Astrocyte (in vitro differentiated cells and primary cell): ENCODE data around the gene KIAA1671. TPM values are rescaled to one million over a fixed set of nuclear protein-coding genes. Genes with fewer than 3 reads are reported as not detected.

Experiments used
- DNase-seq: peaks from one replicate; pipeline ENCODE4 v3.0.0-alpha.2; 2010; ENCODE audit warnings: low read depth
- FAIRE-seq: peaks from 2 replicates; lab custom pipeline; 2011; peaks lifted over from hg19 to GRCh38; lab: Jason Lieb, UNC
- H2AFZ ChIP-seq: 2 replicates; pipeline ENCODE4 v1.6.0; 2012; ENCODE audit warnings: low read depth, low read length, inconsistent platforms
- H3K27ac ChIP-seq: 2 replicates; pipeline ENCODE4 v1.5.1; 2011; ENCODE audit warnings: low read depth, low read length, inconsistent platforms
- H3K27me3 ChIP-seq: 2 replicates; pipeline ENCODE4 v1.6.0; 2011; ENCODE audit warnings: low read length, inconsistent platforms; ENCODE audit not compliant: insufficient read depth
- H3K36me3 ChIP-seq: 2 replicates; pipeline ENCODE4 v1.5.1; 2011; ENCODE audit warnings: low read length, inconsistent platforms; ENCODE audit not compliant: insufficient read depth
- H3K4me1 ChIP-seq: 2 replicates; pipeline ENCODE4 v1.5.1; 2011; ENCODE audit warnings: low read length, inconsistent platforms; ENCODE audit not compliant: insufficient read depth
- H3K4me2 ChIP-seq: 2 replicates; pipeline ENCODE4 v1.6.0; 2012; ENCODE audit warnings: low read length, inconsistent platforms
- H3K4me3 ChIP-seq: 2 replicates; pipeline ENCODE4 v1.5.1; 2011; ENCODE audit warnings: low read depth, mild to moderate bottlenecking, low read length, inconsistent platforms; ENCODE audit not compliant: insufficient read depth
- H3K79me2 ChIP-seq: 2 replicates; pipeline ENCODE4 v1.6.0; 2012; ENCODE audit warnings: mild to moderate bottlenecking, low read length, inconsistent platforms; ENCODE audit not compliant: insufficient read depth
- H3K9ac ChIP-seq: 2 replicates; pipeline ENCODE4 v1.6.0; 2012; ENCODE audit warnings: mild to moderate bottlenecking, low read length, inconsistent platforms
- H3K9me3 ChIP-seq: 2 replicates; pipeline ENCODE4 v1.5.1; 2012; ENCODE audit warnings: low read depth, mild to moderate bottlenecking, low read length, inconsistent platforms; ENCODE audit not compliant: insufficient read depth
- H4K20me1 ChIP-seq: 2 replicates; pipeline ENCODE4 v1.6.0; 2012; ENCODE audit warnings: low read length, inconsistent platforms; ENCODE audit not compliant: insufficient read depth
- H3K27ac Mint-ChIP-seq: one replicate; pipeline ENCODE4 v1.8.0; 2021; ENCODE audit warnings: mild to moderate bottlenecking, mixed read lengths; ENCODE audit not compliant: unreplicated experiment
- H3K27me3 Mint-ChIP-seq: one replicate; pipeline ENCODE4 v1.8.0; 2021; ENCODE audit warnings: low read depth, mixed read lengths; ENCODE audit not compliant: unreplicated experiment
- H3K36me3 Mint-ChIP-seq: one replicate; pipeline ENCODE4 v1.8.0; 2021; ENCODE audit warnings: low read depth, mixed read lengths; ENCODE audit not compliant: unreplicated experiment
- H3K4me1 Mint-ChIP-seq: one replicate; pipeline ENCODE4 v1.8.0; 2021; ENCODE audit warnings: low read depth, mixed read lengths; ENCODE audit not compliant: unreplicated experiment
- H3K4me3 Mint-ChIP-seq: one replicate; pipeline ENCODE4 v1.8.0; 2021; ENCODE audit warnings: mild to moderate bottlenecking, moderate library complexity, mixed read lengths; ENCODE audit not compliant: unreplicated experiment
- H3K9me3 Mint-ChIP-seq: one replicate; pipeline ENCODE4 v1.8.0; 2021; ENCODE audit warnings: mild to moderate bottlenecking, mixed read lengths; ENCODE audit not compliant: unreplicated experiment
- CTCF ChIP-seq: IDR thresholded peaks from 2 replicates; pipeline ENCODE4 v1.5.1; 2011; ENCODE audit warnings: low read depth, mild to moderate bottlenecking, inconsistent platforms, low read length, moderate library complexity; ENCODE audit not compliant: insufficient read depth
- EZH2 ChIP-seq: IDR thresholded peaks from 2 replicates; pipeline ENCODE4 v1.6.1; 2012; ENCODE audit warnings: mild to moderate bottlenecking, low read length, inconsistent platforms; ENCODE audit not compliant: insufficient read depth
- total RNA-seq: library from RNA; stranded (reverse); gene quantifications from 2 replicates; pipeline ENCODE4 v1.2.1, GENCODE V29; 2021

Gene KIAA1671
- total RNA-seq, 1 donor from 2014 or later, result 28.4 TPM

GRCh38 chr22:25016311-25016710 is 63.8 kb downstream of the KIAA1671 start:
- Mint-ChIP-seq H3K27ac (no peak overlapping the region), H3K27me3 (no peaks in the 10 kb centered on the region), H3K36me3 (peaks cover 4% of the 10 kb centered on the region), H3K9me3 (no peaks in the 10 kb centered on the region), H3K4me1 (peaks cover 5% of the 10 kb centered on the region), H3K4me3 (no peak overlapping the region)
- H3K4me1 ChIP-seq, result no peaks in the 10 kb centered on the region
- no peaks in the 10 kb centered on the region for H3K9me3 ChIP-seq
- no peak overlapping the region for H3K9ac ChIP-seq
- no peak overlapping the region for H3K4me3 ChIP-seq
- FAIRE-seq (no peak), DNase-seq (no peak)
- H3K36me3 ChIP-seq, result no peaks in the 10 kb centered on the region
- no peak overlapping the region for H2AFZ ChIP-seq
- H3K79me2 ChIP-seq, result no peaks in the 10 kb centered on the region
- H3K4me2 ChIP-seq, result no peak overlapping the region
- no peaks in the 10 kb centered on the region for H3K27me3 ChIP-seq
- H4K20me1 ChIP-seq, result no peaks in the 10 kb centered on the region
- TF ChIP-seq EZH2, result no peak
- TF ChIP-seq CTCF, result no peak
- H3K27ac ChIP-seq, result no peak overlapping the region

DNA sequence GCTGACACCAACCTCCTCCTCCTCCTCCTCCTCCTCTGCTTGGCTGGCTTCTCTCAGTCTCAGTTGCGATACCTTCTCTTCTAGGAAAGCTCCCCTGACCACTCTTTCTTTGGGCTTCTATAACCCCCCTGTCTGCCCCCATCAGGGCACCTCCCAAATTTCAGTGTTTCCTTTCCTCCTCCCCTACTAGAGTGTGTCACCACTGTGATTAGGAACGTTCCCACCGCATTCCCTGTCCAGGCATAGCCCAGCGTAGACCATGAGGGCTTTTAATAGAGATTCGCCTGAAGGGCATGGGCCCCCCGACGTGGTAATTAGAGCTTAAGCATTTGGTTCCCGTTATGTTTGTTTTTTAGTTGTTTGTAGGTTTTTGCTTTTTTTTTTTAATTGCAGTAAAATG is 65.5 kb downstream of the KIAA1671 start:
- DNase-seq (no peak), FAIRE-seq (no peak)
- Mint-ChIP-seq H3K27me3 (no peaks in the 10 kb centered on the region), H3K27ac (no peak overlapping the region), H3K4me1 (peaks cover 5% of the 10 kb centered on the region), H3K9me3 (no peaks in the 10 kb centered on the region), H3K36me3 (peaks cover 4% of the 10 kb centered on the region), H3K4me3 (no peak overlapping the region)
- H3K79me2 ChIP-seq, result no peaks in the 10 kb centered on the region
- no peak overlapping the region for H3K9ac ChIP-seq
- no peaks in the 10 kb centered on the region for H4K20me1 ChIP-seq
- H3K9me3 ChIP-seq, result no peaks in the 10 kb centered on the region
- H3K27me3 ChIP-seq, result no peaks in the 10 kb centered on the region
- H3K27ac ChIP-seq, result no peak overlapping the region
- H3K4me2 ChIP-seq, result no peak overlapping the region
- H3K4me1 ChIP-seq, result no peaks in the 10 kb centered on the region
- no peaks in the 10 kb centered on the region for H3K36me3 ChIP-seq
- no peak overlapping the region for H2AFZ ChIP-seq
- no peak for TF ChIP-seq EZH2
- TF ChIP-seq CTCF, result no peak
- no peak overlapping the region for H3K4me3 ChIP-seq

DNA sequence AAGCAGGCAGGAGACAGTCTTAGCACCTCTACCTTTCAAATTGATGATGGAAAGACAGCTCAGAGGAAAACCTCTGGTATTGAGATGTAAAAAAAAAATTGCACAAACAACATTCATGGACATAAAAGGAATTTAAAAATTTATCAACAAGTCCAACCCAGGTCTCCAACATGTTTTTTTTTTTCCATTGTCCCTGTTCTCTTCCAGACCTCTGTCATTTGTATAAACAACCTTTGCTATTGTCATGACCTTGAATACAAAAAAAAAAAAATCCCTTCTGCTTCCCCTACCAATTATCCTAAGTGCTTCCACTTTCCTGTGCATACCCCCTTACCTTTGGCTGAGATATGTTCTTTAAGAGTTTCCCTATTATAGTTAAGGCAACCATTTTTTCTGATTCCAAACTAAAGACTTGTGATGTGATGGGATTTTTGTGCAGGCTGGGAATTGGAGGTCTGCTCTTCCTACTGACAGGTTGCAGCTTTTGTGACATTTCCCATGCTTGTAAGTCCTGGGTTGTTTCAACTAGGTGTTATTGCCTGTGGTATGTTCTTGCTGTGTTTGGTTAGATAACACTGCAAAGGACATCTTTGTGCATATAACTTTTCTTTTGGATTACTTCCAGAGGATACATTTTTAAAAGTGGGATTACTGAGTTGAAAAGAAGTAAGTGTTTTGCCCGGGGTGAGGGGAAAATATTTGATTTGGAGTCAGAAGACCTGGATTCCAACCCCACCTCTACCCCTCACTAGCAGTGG is 67.1 kb downstream of the KIAA1671 start:
- no peak for DNase-seq
- Histone ChIP-seq H3K4me2 (no peak overlapping the region), H3K4me1 (no peaks in the 10 kb centered on the region), H3K9ac (no peak overlapping the region), H3K36me3 (no peaks in the 10 kb centered on the region), H3K27ac (no peak overlapping the region), H3K27me3 (no peaks in the 10 kb centered on the region), H2AFZ (no peak overlapping the region), H4K20me1 (no peaks in the 10 kb centered on the region), H3K79me2 (no peaks in the 10 kb centered on the region), H3K9me3 (no peaks in the 10 kb centered on the region), H3K4me3 (no peak overlapping the region)
- FAIRE-seq, result no peak
- Mint-ChIP-seq H3K4me3 (no peak overlapping the region), H3K36me3 (peaks cover 4% of the 10 kb centered on the region), H3K4me1 (no peaks in the 10 kb centered on the region), H3K27ac (no peak overlapping the region), H3K9me3 (no peaks in the 10 kb centered on the region), H3K27me3 (no peaks in the 10 kb centered on the region)
- no peak for TF ChIP-seq CTCF
- no peak for TF ChIP-seq EZH2
